Cardiac fibroblast (primary cell): Measurements from ENCODE around the gene SPRYD7.

Experiments
- DNase-seq, 2 donors: peaks; one replicate each; pipeline versions ENCODE4 v3.0.0 to v3.0.0-alpha.2; 2010; ENCODE audit warnings: low read depth in 2 of 2
- H3K4me3 ChIP-seq, 2 donors: replicated peaks in 1 of 2; 1 replicate in 1 of 2; 2 replicates in 1 of 2; pipeline ENCODE4 v1.5.1; 2011; ENCODE audit warnings: low read depth in 2 of 2, low read length in 2 of 2, mild to moderate bottlenecking in 2 of 2, moderate library complexity in 1 of 2
- TF ChIP-seq, protein P1 (sequence below): IDR thresholded peaks from one replicate; pipeline ENCODE4 v1.5.1; 2011; ENCODE audit warnings: low read depth, mild to moderate bottlenecking, low read length, inconsistent platforms

Gene SPRYD7

GRCh38 chr13:49893591-49893990 is 42.5 kb downstream of the SPRYD7 start:
- TF ChIP-seq, protein P1, sequence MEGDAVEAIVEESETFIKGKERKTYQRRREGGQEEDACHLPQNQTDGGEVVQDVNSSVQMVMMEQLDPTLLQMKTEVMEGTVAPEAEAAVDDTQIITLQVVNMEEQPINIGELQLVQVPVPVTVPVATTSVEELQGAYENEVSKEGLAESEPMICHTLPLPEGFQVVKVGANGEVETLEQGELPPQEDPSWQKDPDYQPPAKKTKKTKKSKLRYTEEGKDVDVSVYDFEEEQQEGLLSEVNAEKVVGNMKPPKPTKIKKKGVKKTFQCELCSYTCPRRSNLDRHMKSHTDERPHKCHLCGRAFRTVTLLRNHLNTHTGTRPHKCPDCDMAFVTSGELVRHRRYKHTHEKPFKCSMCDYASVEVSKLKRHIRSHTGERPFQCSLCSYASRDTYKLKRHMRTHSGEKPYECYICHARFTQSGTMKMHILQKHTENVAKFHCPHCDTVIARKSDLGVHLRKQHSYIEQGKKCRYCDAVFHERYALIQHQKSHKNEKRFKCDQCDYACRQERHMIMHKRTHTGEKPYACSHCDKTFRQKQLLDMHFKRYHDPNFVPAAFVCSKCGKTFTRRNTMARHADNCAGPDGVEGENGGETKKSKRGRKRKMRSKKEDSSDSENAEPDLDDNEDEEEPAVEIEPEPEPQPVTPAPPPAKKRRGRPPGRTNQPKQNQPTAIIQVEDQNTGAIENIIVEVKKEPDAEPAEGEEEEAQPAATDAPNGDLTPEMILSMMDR, result no peak
- no peak for DNase-seq
- no peak overlapping the region for H3K4me3 ChIP-seq

DNA sequence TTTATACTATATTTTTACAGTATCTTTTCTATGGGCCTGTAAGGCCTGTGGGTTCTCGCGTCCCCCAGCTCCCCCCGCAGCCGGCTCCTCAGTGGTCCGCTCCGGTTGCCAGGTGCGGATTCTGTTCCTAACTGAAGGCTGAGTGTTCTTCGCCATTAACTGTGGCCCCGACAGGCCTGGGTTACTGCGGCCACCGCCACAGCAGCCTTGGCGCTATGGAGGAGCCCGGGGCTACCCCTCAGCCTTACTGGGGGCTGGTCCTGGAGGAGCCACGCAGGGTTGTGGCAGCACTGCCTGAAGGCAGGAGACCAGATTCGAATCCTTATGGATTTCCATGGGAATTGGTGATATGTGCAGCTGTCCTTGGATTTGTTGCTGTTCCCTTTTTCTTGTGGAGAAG is 45.8 kb downstream of the SPRYD7 start:
- DNase-seq, result no peak
- TF ChIP-seq, protein P1, result no peak
- no peak overlapping the region for H3K4me3 ChIP-seq

DNA sequence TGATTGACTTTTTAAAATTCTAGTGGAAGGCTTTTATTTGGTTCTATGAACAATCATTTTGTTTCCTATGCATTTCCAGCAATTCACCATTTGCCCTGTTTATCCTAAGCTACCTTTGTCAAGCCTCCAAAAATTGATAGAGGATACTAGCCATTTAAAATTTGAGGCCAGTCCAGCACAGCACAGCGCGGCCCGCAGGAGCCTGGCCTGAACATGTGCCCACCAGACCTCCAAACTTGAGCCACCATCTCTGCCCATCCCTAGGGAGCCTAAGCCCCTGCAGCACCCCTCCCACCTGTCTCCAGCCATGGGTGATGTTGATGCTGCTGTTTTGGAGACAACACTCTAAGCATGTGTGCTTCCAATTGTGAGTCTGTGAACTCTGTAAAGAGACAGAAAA is 57.5 kb downstream of the SPRYD7 start:
- TF ChIP-seq, protein P1, result no peak
- no peak overlapping the region for H3K4me3 ChIP-seq
- DNase-seq, result no peak

DNA sequence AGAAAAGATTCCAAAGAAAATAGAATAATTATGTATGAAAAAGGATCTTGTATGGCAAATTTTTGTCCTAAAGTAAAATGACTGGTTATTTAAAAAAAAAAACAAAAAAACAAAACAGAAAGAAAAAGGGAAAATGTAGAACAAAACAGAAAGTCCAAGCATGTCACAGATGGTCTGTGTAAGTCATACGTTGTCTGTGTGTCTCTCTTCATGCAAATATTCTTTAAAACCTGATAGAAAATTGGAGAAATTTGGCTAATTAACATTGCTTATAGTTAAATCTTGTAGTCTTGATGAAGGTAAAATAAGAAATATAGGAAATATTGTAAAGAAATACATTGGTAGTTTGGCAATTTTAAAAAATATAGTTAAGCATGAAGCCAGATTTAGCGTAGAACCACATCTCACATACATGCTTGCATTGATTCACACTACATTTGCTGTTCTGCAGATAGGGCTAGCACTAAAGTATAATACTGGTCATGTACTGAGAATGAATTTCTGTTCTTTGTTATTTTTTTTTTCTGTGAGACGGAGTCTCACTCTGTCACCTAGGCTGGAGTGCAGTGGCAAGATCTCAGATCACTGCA is 58.4 kb downstream of the SPRYD7 start:
- TF ChIP-seq, protein P1, result no peak
- peak in 1 of 2 donors; percentile 31 for DNase-seq

DNA sequence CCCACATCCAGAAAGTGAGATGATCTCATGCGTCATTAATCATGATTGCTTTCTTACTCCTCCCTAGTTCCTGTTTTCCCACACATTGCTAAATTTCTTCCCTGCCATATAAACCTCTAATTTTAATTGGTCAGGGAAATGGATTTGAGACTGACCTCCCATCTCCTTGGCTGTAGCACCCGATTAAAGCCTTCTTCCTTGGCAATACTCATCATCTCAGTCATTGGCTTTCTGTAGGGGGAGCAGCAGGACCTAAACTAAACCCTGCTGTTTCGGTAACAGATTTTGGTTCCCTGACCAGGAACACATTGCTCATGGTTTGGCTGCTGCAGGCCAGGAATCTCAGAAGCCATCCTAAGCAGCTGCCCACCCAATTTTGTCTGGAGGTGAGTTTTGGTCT is 61.7 kb downstream of the SPRYD7 start:
- no peak for DNase-seq
- TF ChIP-seq, protein P1, result no peak
- H3K4me3 ChIP-seq, result no peak overlapping the region

More for the DNA sequence above, 58.4 kb downstream of the SPRYD7 start:
- H3K4me3 ChIP-seq, result no peak overlapping the region

DNA sequence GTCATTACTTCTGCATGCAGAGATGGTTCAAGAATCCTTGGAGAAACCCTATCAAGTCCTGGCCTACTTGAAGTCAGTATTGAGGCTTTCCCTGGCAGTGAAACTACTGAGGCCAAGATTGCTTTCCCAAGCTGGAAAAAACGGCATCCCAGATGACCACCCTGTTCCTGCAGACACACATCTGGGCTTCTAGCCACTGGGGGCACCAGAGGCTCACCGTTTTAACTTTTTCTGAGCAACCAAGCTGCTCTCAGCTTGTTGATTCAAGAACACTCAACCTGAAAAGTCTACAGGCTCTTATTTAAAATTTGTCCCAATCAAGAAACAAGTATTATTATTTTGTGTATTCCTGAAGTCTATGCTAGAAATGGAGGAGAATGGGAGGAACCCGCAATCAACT is 66.6 kb downstream of the SPRYD7 start:
- TF ChIP-seq, protein P1, result peak; percentile 53
- peak; percentile 51 to 57 for DNase-seq

GRCh38 chr13:49867834-49868233 is 68.3 kb downstream of the SPRYD7 start:
- H3K4me3 ChIP-seq, result no peak overlapping the region
- TF ChIP-seq, protein P1, result no peak
- no peak for DNase-seq

More for the DNA sequence above, 66.6 kb downstream of the SPRYD7 start:
- H3K4me3 ChIP-seq, result no peak overlapping the region
